Activated T-helper 1 cell treated with Interleukin-2 at 50 U/mL for 16 hours (primary cell): Measurements from ENCODE around the gene MAD1L1.

Experiments
- DNase-seq: peaks from one replicate; pipeline ENCODE4 v3.0.0-alpha.2; 2020; ENCODE audit warnings: low read depth

MAD1L1 gene

GRCh38 chr7:2157473-2158279 lies 75.1 kb downstream of the MAD1L1 start:
- no peak for DNase-seq

GRCh38 chr7:2156756-2157472 lies 75.8 kb downstream of the MAD1L1 start:
- DNase-seq, result no peak

GRCh38 chr7:2154831-2155230 lies 77.9 kb downstream of the MAD1L1 start:
- DNase-seq, result no peak

- DNase-seq, result no peak
These were observed 78.6 kb downstream of the MAD1L1 start for GRCh38 chr7:2154121-2154520.

GRCh38 chr7:2152646-2153045 lies 80.1 kb downstream of the MAD1L1 start:
- no peak for DNase-seq

- no peak for DNase-seq
These were observed 80.7 kb downstream of the MAD1L1 start for GRCh38 chr7:2151801-2152612.

- no peak for DNase-seq
These were observed 81.5 kb downstream of the MAD1L1 start for GRCh38 chr7:2151237-2151636.

- no peak for DNase-seq
These were observed 82.3 kb downstream of the MAD1L1 start for GRCh38 chr7:2150445-2150815.

GRCh38 chr7:2149672-2150444 lies 82.9 kb downstream of the MAD1L1 start:
- no peak for DNase-seq

- DNase-seq, result no peak
These were observed 83.9 kb downstream of the MAD1L1 start for GRCh38 chr7:2148814-2149213.

- DNase-seq, result no peak
These were observed 84.6 kb downstream of the MAD1L1 start for GRCh38 chr7:2148189-2148588.

GRCh38 chr7:2146676-2147472 lies 85.9 kb downstream of the MAD1L1 start:
- DNase-seq, result no peak

GRCh38 chr7:2145835-2146580 lies 86.7 kb downstream of the MAD1L1 start:
- no peak for DNase-seq

- DNase-seq, result no peak
These were observed 87.8 kb downstream of the MAD1L1 start for GRCh38 chr7:2144926-2145325.

GRCh38 chr7:2143981-2144595 lies 88.7 kb downstream of the MAD1L1 start:
- DNase-seq, result no peak

- DNase-seq, result no peak
These were observed 89.3 kb downstream of the MAD1L1 start for GRCh38 chr7:2143450-2143849.

GRCh38 chr7:2142386-2142785 lies 90.4 kb downstream of the MAD1L1 start:
- DNase-seq, result no peak

- no peak for DNase-seq
These were observed 91.1 kb downstream of the MAD1L1 start for GRCh38 chr7:2141651-2142050.

- no peak for DNase-seq
These were observed 91.7 kb downstream of the MAD1L1 start for GRCh38 chr7:2141021-2141410.
